Ammon's horn (tissue), 1 donor: ENCODE results near the gene SLC39A8.
"Not testable (repeated sequence)": the region's sequence is repeated elsewhere in the genome, so short reads cannot be mapped to it uniquely, and the experiment has no call there.

Source experiments
- DNase-seq: peaks from one replicate; pipeline ENCODE4 v3.0.0-alpha.2; 2016; ENCODE audit warnings: low spot score

SLC39A8 gene

GRCh38 chr4:102344954-102345794, at the start of gene SLC39A8:
SLC39A8 (minus strand) TSS chr4:102345482; CDS start chr4:102344662, 820 bp downstream.
- DNase-seq = peak; percentile 87

GRCh38 chr4:102392033-102392744, 46.9 kb upstream of the SLC39A8 start:
- DNase-seq = no peak

- DNase-seq = no peak
These were observed 45.2 kb upstream of the SLC39A8 start for GRCh38 chr4:102390438-102390837.

GRCh38 chr4:102388611-102389010, 43.3 kb upstream of the SLC39A8 start:
- DNase-seq = no peak

- DNase-seq = no peak
These were observed 42.4 kb upstream of the SLC39A8 start for GRCh38 chr4:102387552-102388150.

- DNase-seq = no peak
These were observed 41.7 kb upstream of the SLC39A8 start for GRCh38 chr4:102386966-102387365.

GRCh38 chr4:102380253-102380652, 35.0 kb upstream of the SLC39A8 start:
- DNase-seq = not testable (repeated sequence)

- DNase-seq = no peak
These were observed 17.7 kb upstream of the SLC39A8 start for GRCh38 chr4:102362922-102363432.

GRCh38 chr4:102358128-102358527, 12.8 kb upstream of the SLC39A8 start:
- DNase-seq = no peak

GRCh38 chr4:102357637-102358036, 12.4 kb upstream of the SLC39A8 start:
- DNase-seq = not testable (repeated sequence)

- DNase-seq = no peak
These were observed 11.4 kb upstream of the SLC39A8 start for GRCh38 chr4:102356562-102357202.

GRCh38 chr4:102355748-102356147, 10.5 kb upstream of the SLC39A8 start:
- DNase-seq = no peak

GRCh38 chr4:102354671-102355454, 9.6 kb upstream of the SLC39A8 start:
- DNase-seq = no peak

GRCh38 chr4:102352781-102353180, 7.5 kb upstream of the SLC39A8 start:
- no peak for DNase-seq

GRCh38 chr4:102350634-102351033, 5.4 kb upstream of the SLC39A8 start:
- no peak for DNase-seq

- no peak for DNase-seq
These were observed 3.4 kb upstream of the SLC39A8 start for GRCh38 chr4:102348701-102349100.

- no peak for DNase-seq
These were observed 466 bp upstream of the SLC39A8 start for GRCh38 chr4:102345795-102346100.

- DNase-seq = peak; percentile 66
These were observed 745 bp downstream of the SLC39A8 start for GRCh38 chr4:102344520-102344953.

GRCh38 chr4:102343964-102344519, 1.2 kb downstream of the SLC39A8 start:
- DNase-seq = no peak

- no peak for DNase-seq
These were observed 2.7 kb downstream of the SLC39A8 start for GRCh38 chr4:102342404-102343074.
